DMS153 (cell line): ENCODE data around the gene FAM83E.

Experiments
- DNase-seq: peaks from one replicate; lab custom pipeline; 2025; lab: John Stamatoyannopoulos, UW

Gene FAM83E

GRCh38 chr19:48575931-48576622, 38.8 kb downstream of the FAM83E start:
- no peak for DNase-seq

DNA sequence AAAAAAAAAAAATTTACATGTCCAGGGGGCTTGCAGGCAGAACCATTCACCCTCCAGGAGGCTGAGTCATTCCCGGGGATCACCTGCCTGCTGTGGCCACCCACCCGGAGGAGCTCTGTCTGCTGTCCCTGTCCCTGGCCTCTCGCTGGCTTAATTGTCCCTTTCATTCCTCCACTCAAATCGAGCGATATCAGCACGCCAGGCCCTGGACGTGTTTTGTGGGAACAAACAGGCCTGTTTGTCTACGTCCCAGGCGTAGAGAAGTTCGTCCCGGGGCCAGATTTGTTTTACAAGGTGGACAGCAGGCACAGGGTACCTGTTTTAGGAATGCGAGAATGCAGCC, 41.7 kb downstream of the FAM83E start:
- DNase-seq: no peak

DNA sequence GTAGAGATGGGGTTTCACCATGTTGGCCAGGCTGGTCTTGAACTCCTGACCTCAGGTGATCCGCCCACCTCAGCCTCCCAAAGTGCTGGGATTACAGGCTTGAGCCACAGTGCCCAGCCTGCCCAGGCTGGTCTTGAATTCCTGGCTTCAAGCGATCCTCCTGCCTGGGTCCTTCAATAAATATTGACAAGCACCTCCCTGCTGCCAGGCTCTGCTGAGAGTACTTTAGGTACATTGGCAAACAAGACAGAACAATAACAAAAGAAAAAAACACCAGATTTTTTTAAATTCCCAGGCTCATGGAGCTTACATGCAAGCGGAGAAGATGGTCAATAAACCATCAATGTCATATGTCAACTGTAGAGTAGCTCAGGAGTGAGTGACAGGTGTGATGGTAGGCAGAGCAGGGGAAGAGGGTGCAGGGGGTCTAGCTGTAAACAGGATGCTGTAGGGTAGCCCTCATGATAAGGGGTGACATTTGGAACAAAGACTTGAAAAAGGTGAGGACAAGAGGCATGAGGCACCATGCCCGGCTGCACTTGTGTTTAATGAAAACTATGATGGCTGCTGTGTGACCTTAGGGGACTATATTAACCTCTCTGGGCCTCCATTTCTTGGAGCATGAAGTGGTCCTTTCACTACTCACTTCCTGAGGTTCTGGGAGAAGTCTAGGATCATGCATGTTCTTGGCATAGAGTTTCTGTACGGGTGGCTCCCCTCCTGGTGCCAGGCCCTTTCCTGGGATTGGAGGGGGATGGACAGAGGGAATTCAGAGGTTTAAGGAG, 43.3 kb downstream of the FAM83E start:
- DNase-seq: peak; percentile 82

- no peak for DNase-seq
Observed at GRCh38 chr19:48569814-48570213, 45.1 kb downstream of the FAM83E start.

- DNase-seq: no peak
Observed at GRCh38 chr19:48568345-48568886, 46.5 kb downstream of the FAM83E start.

DNA sequence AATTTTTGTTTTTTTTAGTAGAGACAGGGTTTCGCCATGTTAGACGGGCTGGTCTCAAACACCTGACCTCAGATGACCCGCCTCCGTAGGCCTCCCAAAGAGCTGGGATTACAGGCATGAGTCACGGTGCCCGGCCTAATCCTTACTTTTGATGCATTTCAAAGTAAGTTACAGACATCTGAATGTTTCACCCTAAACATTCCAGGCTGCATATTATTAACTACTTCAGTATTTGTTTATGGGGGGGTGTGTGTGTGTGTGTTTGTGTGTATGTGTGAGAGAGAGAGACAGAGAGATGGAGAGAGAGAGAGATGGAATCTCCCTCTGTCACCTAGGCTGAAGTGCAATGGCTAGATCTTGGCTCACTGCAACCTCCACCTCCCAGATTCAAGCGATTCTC, 49.8 kb downstream of the FAM83E start:
- no peak for DNase-seq
